ENCODE measurements around the gene CLECL1. TPM values are rescaled to one million over a fixed set of nuclear protein-coding genes. Genes with fewer than 3 reads are reported as not detected.

The CLECL1 gene
- total and polyA plus RNA-seq, 4 donors, result 0.17 to 0.42 (median 0.35) TPM

DNA sequence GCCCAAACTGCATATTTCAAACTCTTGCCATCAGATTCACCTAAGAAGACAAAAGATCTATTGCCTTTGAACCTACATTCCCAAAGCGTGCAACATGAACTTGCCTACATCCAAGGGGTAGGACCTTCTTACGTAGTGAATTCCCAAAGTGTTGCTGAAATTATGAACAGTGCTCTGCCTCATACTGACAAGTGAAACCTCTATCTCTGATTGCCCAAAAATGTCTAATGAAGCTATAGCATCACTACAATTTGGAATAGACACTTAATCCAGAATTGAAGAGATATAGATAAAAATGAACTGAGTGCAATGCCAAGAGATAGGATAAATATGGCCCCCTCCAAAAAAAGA lies 32.3 kb downstream of the CLECL1 start:
- Histone ChIP-seq H3K9me3 (ENCODE audit: control insufficient read depth in 4 of 4, low read length in 3 of 4) (no peaks in the 10 kb centered on the region), H3K36me3 (ENCODE audit: control insufficient read depth in 4 of 4, insufficient read depth in 3 of 4, low read depth in 1 of 4, low read length in 3 of 4) (no peaks in the 10 kb centered on the region), H3K4me1 (ENCODE audit: control insufficient read depth in 4 of 4, insufficient read depth in 4 of 4, low read length in 3 of 4) (no peaks in the 10 kb centered on the region), H3K27ac (ENCODE audit: low read depth in 1 of 2, low read length in 2 of 2) (no peak overlapping the region), H3K9ac (ENCODE audit: low read depth in 1 of 2, low read length in 2 of 2) (no peak overlapping the region), H3K27me3 (ENCODE audit: control insufficient read depth in 4 of 4, insufficient read depth in 4 of 4, low read length in 3 of 4) (no peaks in the 10 kb centered on the region), H3K4me3 (ENCODE audit: low read depth in 1 of 3, low read length in 3 of 3) (no peak overlapping the region)
- DNase-seq (ENCODE audit: low spot score), result no peak
- 83% methylated on average over 2 of the region's 2 CpGs for WGBS
- TF ChIP-seq GABPA (IDR thresholded peaks at IDR 0.05 in 1 of 2, conservative IDR thresholded peaks at IDR 0.05 in 1 of 2) (no peak), RXRA (IDR thresholded peaks at IDR 0.05) (no peak), RAD21 (IDR thresholded peaks at IDR 0.05) (no peak), SP1 (IDR thresholded peaks at IDR 0.05) (no peak), TAF1 (conservative IDR thresholded peaks at IDR 0.05) (no peak), YY1 (IDR thresholded peaks at IDR 0.05) (no peak), HNF4G (IDR thresholded peaks at IDR 0.05) (no peak), EGR1 (IDR thresholded peaks at IDR 0.05; ENCODE audit: low read depth in 2 of 2) (no peak), JUND (IDR thresholded peaks at IDR 0.05) (no peak), FOXA1 (IDR thresholded peaks at IDR 0.05) (no peak), HNF4A (conservative IDR thresholded peaks at IDR 0.05) (no peak), NR2F2 (IDR thresholded peaks at IDR 0.05) (no peak), ZBTB33 (IDR thresholded peaks at IDR 0.05) (no peak)
- TF ChIP-seq, protein P1, sequence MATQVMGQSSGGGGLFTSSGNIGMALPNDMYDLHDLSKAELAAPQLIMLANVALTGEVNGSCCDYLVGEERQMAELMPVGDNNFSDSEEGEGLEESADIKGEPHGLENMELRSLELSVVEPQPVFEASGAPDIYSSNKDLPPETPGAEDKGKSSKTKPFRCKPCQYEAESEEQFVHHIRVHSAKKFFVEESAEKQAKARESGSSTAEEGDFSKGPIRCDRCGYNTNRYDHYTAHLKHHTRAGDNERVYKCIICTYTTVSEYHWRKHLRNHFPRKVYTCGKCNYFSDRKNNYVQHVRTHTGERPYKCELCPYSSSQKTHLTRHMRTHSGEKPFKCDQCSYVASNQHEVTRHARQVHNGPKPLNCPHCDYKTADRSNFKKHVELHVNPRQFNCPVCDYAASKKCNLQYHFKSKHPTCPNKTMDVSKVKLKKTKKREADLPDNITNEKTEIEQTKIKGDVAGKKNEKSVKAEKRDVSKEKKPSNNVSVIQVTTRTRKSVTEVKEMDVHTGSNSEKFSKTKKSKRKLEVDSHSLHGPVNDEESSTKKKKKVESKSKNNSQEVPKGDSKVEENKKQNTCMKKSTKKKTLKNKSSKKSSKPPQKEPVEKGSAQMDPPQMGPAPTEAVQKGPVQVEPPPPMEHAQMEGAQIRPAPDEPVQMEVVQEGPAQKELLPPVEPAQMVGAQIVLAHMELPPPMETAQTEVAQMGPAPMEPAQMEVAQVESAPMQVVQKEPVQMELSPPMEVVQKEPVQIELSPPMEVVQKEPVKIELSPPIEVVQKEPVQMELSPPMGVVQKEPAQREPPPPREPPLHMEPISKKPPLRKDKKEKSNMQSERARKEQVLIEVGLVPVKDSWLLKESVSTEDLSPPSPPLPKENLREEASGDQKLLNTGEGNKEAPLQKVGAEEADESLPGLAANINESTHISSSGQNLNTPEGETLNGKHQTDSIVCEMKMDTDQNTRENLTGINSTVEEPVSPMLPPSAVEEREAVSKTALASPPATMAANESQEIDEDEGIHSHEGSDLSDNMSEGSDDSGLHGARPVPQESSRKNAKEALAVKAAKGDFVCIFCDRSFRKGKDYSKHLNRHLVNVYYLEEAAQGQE (IDR thresholded peaks at IDR 0.05), result no peak
- TF ChIP-seq, protein P2, sequence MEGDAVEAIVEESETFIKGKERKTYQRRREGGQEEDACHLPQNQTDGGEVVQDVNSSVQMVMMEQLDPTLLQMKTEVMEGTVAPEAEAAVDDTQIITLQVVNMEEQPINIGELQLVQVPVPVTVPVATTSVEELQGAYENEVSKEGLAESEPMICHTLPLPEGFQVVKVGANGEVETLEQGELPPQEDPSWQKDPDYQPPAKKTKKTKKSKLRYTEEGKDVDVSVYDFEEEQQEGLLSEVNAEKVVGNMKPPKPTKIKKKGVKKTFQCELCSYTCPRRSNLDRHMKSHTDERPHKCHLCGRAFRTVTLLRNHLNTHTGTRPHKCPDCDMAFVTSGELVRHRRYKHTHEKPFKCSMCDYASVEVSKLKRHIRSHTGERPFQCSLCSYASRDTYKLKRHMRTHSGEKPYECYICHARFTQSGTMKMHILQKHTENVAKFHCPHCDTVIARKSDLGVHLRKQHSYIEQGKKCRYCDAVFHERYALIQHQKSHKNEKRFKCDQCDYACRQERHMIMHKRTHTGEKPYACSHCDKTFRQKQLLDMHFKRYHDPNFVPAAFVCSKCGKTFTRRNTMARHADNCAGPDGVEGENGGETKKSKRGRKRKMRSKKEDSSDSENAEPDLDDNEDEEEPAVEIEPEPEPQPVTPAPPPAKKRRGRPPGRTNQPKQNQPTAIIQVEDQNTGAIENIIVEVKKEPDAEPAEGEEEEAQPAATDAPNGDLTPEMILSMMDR (IDR thresholded peaks at IDR 0.05; ENCODE audit: low read depth, low read length, missing input control), result no peak
- TF ChIP-seq, protein P3, sequence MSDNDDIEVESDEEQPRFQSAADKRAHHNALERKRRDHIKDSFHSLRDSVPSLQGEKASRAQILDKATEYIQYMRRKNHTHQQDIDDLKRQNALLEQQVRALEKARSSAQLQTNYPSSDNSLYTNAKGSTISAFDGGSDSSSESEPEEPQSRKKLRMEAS (IDR thresholded peaks at IDR 0.05), result no peak

DNA sequence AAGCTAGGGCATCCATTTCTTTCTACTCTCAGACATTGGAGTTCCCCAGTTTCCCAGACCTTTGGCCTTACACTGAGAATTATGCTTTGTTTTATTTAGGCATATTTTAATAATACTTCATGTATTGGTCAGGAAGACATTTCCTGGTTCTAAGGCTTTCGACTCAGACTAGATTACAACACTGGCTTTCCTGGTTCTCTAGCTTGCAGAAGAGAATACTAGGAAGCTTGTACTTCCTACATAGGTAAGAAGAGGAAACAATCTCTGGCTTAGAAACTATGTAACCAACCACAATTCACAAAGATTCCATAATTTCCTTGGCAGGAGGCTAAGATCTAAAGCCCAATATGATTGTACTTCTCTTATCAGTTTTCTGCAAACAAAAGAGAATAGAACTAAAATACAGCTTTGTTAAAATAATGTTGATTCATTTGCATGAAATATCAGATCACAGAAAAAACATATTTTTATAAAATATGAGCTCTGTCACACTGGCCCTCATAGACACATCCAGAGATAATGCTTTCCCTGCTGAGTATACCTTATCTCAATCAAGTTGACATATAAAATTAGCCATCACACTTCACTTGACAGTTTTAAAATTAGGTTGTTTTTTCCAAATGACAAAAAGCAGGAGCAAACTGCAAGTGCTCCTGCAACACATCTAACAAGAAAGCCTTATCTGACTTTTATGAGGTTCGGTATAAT lies 32.8 kb downstream of the CLECL1 start:
- Histone ChIP-seq H3K27ac (ENCODE audit: low read depth in 1 of 2, low read length in 2 of 2) (no peak overlapping the region), H3K9ac (ENCODE audit: low read depth in 1 of 2, low read length in 2 of 2) (no peak overlapping the region), H3K4me1 (ENCODE audit: control insufficient read depth in 4 of 4, insufficient read depth in 4 of 4, low read length in 3 of 4) (no peaks in the 10 kb centered on the region), H3K36me3 (ENCODE audit: control insufficient read depth in 4 of 4, insufficient read depth in 3 of 4, low read depth in 1 of 4, low read length in 3 of 4) (peaks cover 0 to 2% (median 0%) of the 10 kb centered on the region in 4 donors), H3K27me3 (ENCODE audit: control insufficient read depth in 4 of 4, insufficient read depth in 4 of 4, low read length in 3 of 4) (no peaks in the 10 kb centered on the region), H3K4me3 (ENCODE audit: low read depth in 1 of 3, low read length in 3 of 3) (no peak overlapping the region), H3K9me3 (ENCODE audit: control insufficient read depth in 4 of 4, low read length in 3 of 4) (no peaks in the 10 kb centered on the region)
- WGBS, result 74% methylated on average over 2 of the region's 2 CpGs
- no peak for DNase-seq (ENCODE audit: low spot score)
- peak; percentile 29 for TF ChIP-seq NR2F2 (IDR thresholded peaks at IDR 0.05)
- TF ChIP-seq GABPA (IDR thresholded peaks at IDR 0.05 in 1 of 2, conservative IDR thresholded peaks at IDR 0.05 in 1 of 2), result no peak

Measured in liver (tissue), 9 donors.